ENCODE measurements around the gene NAB2.
"Not testable (repeated sequence)": the region's sequence is repeated elsewhere in the genome, so short reads cannot be mapped to it uniquely, and the experiment has no call there.

NAB2 gene

GRCh38 chr12:57072661-57073060, 16.3 kb upstream of the NAB2 start:
- DNase-seq, result no peak

- not testable (repeated sequence) for DNase-seq
Measured at GRCh38 chr12:57073566-57074450, 15.1 kb upstream of the NAB2 start.

GRCh38 chr12:57078519-57079404, 10.2 kb upstream of the NAB2 start, which contains the start of gene NEMP1:
Gene NEMP1, minus strand, starts transcription at chr12:57078791. Its CDS starts 46 bp downstream, at chr12:57078745.
- DNase-seq, result peak; percentile 100

- no peak for DNase-seq
Measured at GRCh38 chr12:57079821-57080220, 9.1 kb upstream of the NAB2 start.

- DNase-seq, result no peak
Measured at GRCh38 chr12:57080855-57081254, 8.1 kb upstream of the NAB2 start.

GRCh38 chr12:57085999-57086492, 2.9 kb upstream of the NAB2 start:
- DNase-seq, result no peak

- DNase-seq, result peak; percentile 58
Measured at GRCh38 chr12:57086493-57087009, 2.4 kb upstream of the NAB2 start.

GRCh38 chr12:57087010-57087690, 1.8 kb upstream of the NAB2 start:
- peak; percentile 92 for DNase-seq

GRCh38 chr12:57087691-57088353, 1.1 kb upstream of the NAB2 start:
- peak; percentile 81 for DNase-seq

GRCh38 chr12:57089271-57090245, 644 bp downstream of the NAB2 start:
- peak; percentile 45 for DNase-seq

- DNase-seq, result no peak
Measured at GRCh38 chr12:57090490-57090889, 1.6 kb downstream of the NAB2 start.

- DNase-seq, result no peak
Measured at GRCh38 chr12:57090924-57091637, 2.2 kb downstream of the NAB2 start.

GRCh38 chr12:57091638-57092528, 3.0 kb downstream of the NAB2 start:
- no peak for DNase-seq

- DNase-seq, result no peak
Measured at GRCh38 chr12:57092529-57092862, 3.6 kb downstream of the NAB2 start.

GRCh38 chr12:57092876-57093414, 4.0 kb downstream of the NAB2 start:
- DNase-seq, result no peak

GRCh38 chr12:57093415-57094207, 4.7 kb downstream of the NAB2 start:
- DNase-seq, result peak; percentile 69

GRCh38 chr12:57094208-57095160, 5.6 kb downstream of the NAB2 start:
- DNase-seq, result no peak
